GM12873 (cell line): Measurements from ENCODE around the gene DOCK10.

ENCODE experiments used
- TF ChIP-seq, protein P1 (sequence below): IDR thresholded peaks from 2 replicates; pipeline ENCODE4 v1.5.1; 2012; ENCODE audit warnings: low read depth, mild to moderate bottlenecking, moderate library complexity, low read length, control low read depth; ENCODE audit not compliant: insufficient read depth; ENCODE audit errors: missing control alignments

Gene DOCK10

DNA sequence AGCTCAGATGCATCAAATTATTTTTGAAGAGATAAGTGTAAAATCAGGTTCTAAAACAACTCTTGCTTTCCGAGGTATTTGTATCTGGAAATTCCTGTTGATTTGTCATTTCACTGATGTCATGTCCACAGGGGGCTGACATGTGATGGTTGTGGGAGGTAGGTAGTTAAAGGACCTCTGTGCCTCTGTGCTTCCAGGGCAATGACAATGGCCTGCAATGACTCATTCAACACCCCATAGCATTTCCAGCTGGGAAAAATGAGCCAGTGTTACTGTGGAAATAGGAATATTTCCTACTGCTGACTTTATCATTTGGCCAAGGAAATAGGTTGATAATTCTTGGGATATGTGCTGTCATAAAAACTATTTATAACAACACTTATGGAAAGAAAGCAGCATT, 239.9 kb downstream of the DOCK10 start:
- TF ChIP-seq, protein P1, sequence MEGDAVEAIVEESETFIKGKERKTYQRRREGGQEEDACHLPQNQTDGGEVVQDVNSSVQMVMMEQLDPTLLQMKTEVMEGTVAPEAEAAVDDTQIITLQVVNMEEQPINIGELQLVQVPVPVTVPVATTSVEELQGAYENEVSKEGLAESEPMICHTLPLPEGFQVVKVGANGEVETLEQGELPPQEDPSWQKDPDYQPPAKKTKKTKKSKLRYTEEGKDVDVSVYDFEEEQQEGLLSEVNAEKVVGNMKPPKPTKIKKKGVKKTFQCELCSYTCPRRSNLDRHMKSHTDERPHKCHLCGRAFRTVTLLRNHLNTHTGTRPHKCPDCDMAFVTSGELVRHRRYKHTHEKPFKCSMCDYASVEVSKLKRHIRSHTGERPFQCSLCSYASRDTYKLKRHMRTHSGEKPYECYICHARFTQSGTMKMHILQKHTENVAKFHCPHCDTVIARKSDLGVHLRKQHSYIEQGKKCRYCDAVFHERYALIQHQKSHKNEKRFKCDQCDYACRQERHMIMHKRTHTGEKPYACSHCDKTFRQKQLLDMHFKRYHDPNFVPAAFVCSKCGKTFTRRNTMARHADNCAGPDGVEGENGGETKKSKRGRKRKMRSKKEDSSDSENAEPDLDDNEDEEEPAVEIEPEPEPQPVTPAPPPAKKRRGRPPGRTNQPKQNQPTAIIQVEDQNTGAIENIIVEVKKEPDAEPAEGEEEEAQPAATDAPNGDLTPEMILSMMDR: no peak

DNA sequence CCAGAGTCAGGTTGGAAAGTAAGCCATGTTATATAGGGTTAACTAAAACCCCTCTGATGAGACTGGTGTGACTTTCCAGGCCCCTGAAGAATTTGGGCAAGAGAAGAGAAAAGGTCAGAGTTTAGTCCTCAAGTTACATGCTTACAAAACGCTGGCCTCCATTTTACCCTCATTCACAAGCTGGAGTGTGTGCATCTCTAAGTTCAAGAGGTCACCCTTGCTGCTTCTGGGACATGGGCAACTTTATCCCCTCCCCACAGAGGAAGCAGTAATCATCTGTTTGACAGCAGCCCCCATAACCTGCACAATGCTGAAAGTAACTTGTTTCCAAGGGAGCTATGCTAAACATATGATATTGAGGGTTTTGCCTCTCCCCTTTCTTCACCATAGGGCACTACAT, 240.9 kb downstream of the DOCK10 start:
- TF ChIP-seq, protein P1: no peak

DNA sequence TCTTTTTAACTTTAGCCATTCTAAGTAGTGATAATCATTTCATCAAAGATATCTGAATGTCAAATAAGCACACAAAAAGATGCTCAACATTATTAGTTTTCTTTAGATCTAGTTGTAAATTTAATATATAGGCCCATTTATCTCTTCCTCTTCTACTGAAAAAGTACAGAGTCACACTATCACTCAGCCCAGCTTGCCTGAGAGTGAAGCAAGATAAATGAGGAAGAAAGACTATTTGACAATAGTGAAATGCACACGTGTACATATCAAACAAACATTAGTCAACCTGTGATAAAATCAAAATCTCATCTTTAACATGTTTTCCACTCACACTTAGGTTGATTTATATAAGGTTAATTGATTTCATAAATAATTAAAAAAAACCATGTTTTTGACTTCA, 242.6 kb downstream of the DOCK10 start:
- TF ChIP-seq, protein P1: no peak

DNA sequence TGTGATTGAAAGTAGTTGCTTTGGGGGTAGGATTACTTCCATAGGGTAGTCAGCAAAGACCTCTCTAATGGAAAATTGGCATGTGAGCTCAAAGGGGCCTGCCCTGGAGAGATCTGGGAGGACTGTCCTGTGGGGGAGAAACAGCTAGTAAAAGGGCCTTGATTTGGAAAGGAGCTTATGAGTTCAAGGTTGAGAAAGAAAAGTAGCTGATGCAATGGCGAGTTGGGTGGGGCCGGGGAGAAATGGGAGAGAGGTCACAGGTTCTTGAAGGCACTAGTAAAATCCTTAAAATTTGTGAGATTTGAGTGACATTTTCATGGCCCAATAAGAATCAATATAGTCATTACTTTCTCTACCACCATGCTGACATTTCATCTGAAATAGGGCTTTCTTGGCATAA, 244.1 kb downstream of the DOCK10 start:
- TF ChIP-seq, protein P1: no peak

DNA sequence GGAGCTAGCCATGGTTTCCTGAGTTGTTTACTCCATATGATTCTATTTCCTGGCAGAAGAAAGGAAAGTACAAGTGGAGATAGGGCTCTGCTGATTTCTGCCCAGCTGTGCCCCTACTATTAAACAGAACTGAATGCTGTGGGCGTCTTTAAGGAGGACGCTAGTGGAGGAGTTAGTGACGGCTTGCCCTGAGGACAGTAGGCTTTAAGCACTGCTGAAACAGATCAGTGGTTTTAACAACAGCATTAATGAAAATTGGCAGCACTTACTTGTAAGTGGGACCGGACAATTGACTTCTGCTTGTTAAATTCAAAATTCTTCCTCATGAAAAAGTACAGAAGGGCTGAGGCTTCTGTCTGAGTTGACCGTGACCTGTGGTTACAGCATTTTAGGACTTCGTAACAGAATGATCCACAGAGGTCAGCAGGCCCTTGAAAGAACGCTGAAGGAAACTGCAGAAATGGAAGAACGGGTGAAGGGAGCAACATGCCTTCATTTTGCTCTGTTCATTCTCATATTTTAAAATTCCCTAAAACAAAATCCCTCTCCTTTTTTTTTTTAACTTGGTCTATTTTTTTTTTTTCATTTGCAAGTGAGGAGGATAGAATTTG, 245.5 kb downstream of the DOCK10 start:
- TF ChIP-seq, protein P1: no peak

DNA sequence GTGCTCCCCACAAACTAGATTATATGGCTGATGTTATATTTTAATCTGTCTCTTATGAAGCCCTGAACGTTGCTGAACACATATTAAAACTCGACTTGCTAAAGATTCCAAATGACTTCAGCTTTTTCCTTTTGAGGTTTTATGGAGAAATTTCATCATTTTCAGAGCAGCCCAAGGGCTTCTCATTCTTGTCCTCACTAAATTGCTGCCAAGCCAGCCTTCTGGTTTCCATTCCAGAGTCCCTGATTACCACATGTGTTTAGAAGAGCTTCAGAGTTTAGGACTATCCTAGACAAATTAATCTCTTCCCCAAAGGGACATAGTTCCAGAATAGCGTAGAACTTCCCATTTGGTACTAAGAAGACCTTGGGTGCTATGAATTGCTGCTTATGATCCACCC, 248.3 kb downstream of the DOCK10 start:
- TF ChIP-seq, protein P1: no peak

DNA sequence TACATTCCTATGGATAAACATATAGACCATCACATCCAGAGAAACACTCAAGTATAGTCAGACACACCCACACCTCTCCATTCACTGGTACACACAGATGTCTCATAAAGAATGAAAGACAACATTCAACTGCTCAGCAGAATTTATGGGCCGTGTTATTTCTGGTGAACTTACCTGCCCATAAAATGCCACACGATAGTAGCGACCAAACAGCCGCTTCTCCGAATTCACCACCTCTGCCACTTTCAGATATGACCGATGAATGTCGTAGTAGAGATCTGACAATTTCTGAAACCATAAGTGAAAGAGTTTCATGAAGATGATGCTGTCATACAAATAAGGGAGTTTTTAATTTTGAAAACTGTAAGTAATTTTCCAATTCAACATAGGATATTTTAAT, 255.4 kb downstream of the DOCK10 start:
- TF ChIP-seq, protein P1: no peak
